OCI-LY7 (cell line): ENCODE data around the gene NIT1. TPM values are rescaled to one million over a fixed set of nuclear protein-coding genes. Genes with fewer than 3 reads are reported as not detected.

Experiments
- BruUV-seq: library from RNA; stranded (reverse); fragments of 400-500 nt; replicated peaks from 2 replicates; lab custom pipeline; 2021; lab: Mats Ljungman, UMichigan
- CTCF ChIA-PET: fragments of 300-600 bp; sonication (Branson Sonifier 250); formaldehyde crosslinking; loops from one replicate; lab custom pipeline; 2022; ENCODE audit warnings: antibody characterized with exemption; ENCODE audit not compliant: unreplicated experiment; lab: Charles Lee
- POLR2A ChIA-PET: fragments of 300-600 bp; sonication (Branson Sonifier 250); formaldehyde crosslinking; loops from one replicate; lab custom pipeline; 2022; ENCODE audit warnings: antibody characterized with exemption; lab: Charles Lee
- DNase-seq: peaks from one replicate; pipeline ENCODE4 v3.0.0-alpha.2; 2015; ENCODE audit warnings: low spot score
- H2AFZ ChIP-seq: fragments of 200-600 bp; sonication (generic), shearing (Covaris generic); 2 replicates; pipeline ENCODE4 v1.6.1; 2014; ENCODE audit warnings: mild to moderate bottlenecking, antibody characterized with exemption, low read length, moderate library complexity
- H3K27ac ChIP-seq: fragments of 200-600 bp; sonication (generic); 2 replicates; pipeline ENCODE4 v1.5.1; 2014; ENCODE audit warnings: mixed run types, low read depth, mild to moderate bottlenecking, moderate library complexity, low read length, inconsistent platforms; ENCODE audit not compliant: poor library complexity, severe bottlenecking
- H3K36me3 ChIP-seq: fragments of 200-600 bp; sonication (generic); 2 replicates; pipeline ENCODE4 v1.6.1; 2014; ENCODE audit warnings: mild to moderate bottlenecking, antibody characterized with exemption, low read length, moderate library complexity, mixed read lengths; ENCODE audit not compliant: insufficient read depth
- H3K4me1 ChIP-seq: fragments of 200-600 bp; sonication (generic); 2 replicates; pipeline ENCODE4 v1.5.1; 2014; ENCODE audit warnings: mild to moderate bottlenecking, low read length; ENCODE audit not compliant: insufficient read depth, poor library complexity, severe bottlenecking
- H3K4me2 ChIP-seq: fragments of 200-600 bp; sonication (generic); 2 replicates; pipeline ENCODE4 v1.6.1; 2014; ENCODE audit warnings: mild to moderate bottlenecking, low read length
- H3K4me3 ChIP-seq: fragments of 200-600 bp; sonication (generic); 2 replicates; pipeline ENCODE4 v1.5.1; 2014; ENCODE audit warnings: mild to moderate bottlenecking, low read depth, low read length; ENCODE audit not compliant: poor library complexity, severe bottlenecking
- H3K79me2 ChIP-seq: fragments of 200-600 bp; sonication (generic); 2 replicates; pipeline ENCODE4 v1.6.1; 2016; ENCODE audit warnings: low read depth, mild to moderate bottlenecking, low read length, moderate library complexity, mixed read lengths; ENCODE audit not compliant: insufficient read depth
- H3K9me2 ChIP-seq: fragments of 200-600 bp; sonication (generic); 2 replicates; pipeline ENCODE4 v1.6.1; 2016; ENCODE audit warnings: mild to moderate bottlenecking, low read length, mixed read lengths; ENCODE audit not compliant: insufficient read depth
- H3K9me3 ChIP-seq: fragments of 200-600 bp; sonication (generic); 2 replicates; pipeline ENCODE4 v1.6.1; 2014; ENCODE audit warnings: mild to moderate bottlenecking, mixed run types, low read length, mixed read lengths
- H4K20me1 ChIP-seq: fragments of 200-600 bp; sonication (generic); 2 replicates; pipeline ENCODE4 v1.6.1; 2014; ENCODE audit warnings: mild to moderate bottlenecking, antibody characterized with exemption, low read length, moderate library complexity, mixed read lengths; ENCODE audit not compliant: insufficient read depth
- EZH2phosphoT487 ChIP-seq: fragments of 200-600 bp; sonication (generic); IDR thresholded peaks from 2 replicates; pipeline ENCODE4 v1.6.1; 2018; ENCODE audit warnings: low read depth, borderline replicate concordance, mild to moderate bottlenecking, mixed run types, antibody characterized with exemption, low read length, moderate library complexity, mixed read lengths
- intact Hi-C: fragments of 100-400 bp; cut with micrococcal nuclease; formaldehyde crosslinking; loops from one replicate; pipeline ENCODE4 v1.10.0; 2022; ENCODE audit not compliant: unreplicated experiment
- total RNA-seq, 2 experiments: library from RNA; depleted of rRNA in 1 of 2; stranded (reverse); fragments of >200 nt in 1 of 2; shearing (Covaris generic) in 1 of 2; gene quantifications; 2 replicates each; pipeline ENCODE4 v1.2.3, GENCODE V29; 2014 to 2022
- TF ChIP-seq, protein P1 (sequence below): fragments of 200-600 bp; sonication (generic); conservative IDR thresholded peaks from 2 replicates; pipeline ENCODE4 v1.5.1; 2014; ENCODE audit warnings: mild to moderate bottlenecking, antibody characterized with exemption, low read length, moderate library complexity, mixed read lengths

The NIT1 gene
- total RNA-seq, 2 experiments from 2014 or later, result 42.7 to 46.5 TPM

DNA sequence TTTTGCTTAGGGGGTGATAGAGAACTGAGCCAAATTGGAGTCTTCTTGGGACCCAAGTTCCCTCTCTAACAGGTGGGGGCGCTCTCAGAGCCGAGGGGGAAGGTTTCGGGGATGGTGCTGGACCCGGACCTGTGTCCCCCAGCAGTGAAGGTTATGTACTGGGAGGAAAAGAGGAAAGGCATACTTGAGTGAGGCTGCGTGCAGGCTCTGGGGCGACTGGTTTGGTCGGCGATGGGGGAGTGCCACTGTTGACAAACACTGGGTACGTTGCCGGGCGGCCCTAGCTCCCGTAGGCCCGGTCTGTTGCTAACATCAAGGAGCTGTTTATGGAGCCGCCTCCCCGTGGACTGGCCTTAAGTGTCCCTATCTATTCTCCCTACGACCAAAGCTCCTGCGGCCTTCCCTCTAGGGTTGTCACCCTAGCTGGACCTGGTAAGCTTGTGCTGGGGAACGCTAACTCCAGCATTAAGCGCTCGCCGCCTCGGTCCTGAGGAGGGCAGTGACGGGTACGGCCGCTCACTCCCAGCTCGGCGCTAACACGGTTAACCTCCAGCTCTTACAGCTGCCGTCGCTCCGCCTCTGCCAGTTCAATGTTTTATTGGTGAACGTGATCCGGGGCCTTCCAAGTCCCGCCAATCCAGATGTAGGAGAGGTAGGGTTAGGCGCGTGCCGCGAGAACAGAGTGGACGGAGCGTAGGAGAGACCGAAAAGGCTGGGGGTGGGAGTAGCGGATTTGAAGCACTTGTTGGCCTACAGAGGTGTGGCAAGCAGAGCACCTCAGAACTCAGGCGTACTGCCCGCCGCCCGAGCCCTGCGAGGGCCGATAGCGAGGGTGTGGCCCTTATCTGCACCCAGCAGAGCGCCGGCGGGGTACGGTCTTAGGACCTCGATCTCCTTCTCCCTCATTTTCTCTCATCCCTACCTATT lies 48.1 kb downstream of the NIT1 start, which contains the start of gene PPOX:
PPOX (plus strand) TSS at position 685 of the 927 bp plus-strand sequence. CDS start 422 bp downstream, outside the sequence.
- Histone ChIP-seq H3K4me3 (peak within 1 kb of the TSS; percentile 79), H3K27ac (peak within 1 kb of the TSS; percentile 57), H3K9me2 (no peaks in the 10 kb centered on the region), H3K79me2 (no peaks in the 10 kb centered on the region; the same call in 1 of the 2 replicates), H2AFZ (peak within 1 kb of the TSS; percentile 74), H3K4me2 (peak within 1 kb of the TSS; percentile 97), H4K20me1 (no peaks in the 10 kb centered on the region), H3K9me3 (no peaks in the 10 kb centered on the region), H3K36me3 (peaks cover 37% of the 10 kb centered on the region), H3K4me1 (peaks cover 14% of the 10 kb centered on the region)
- intact Hi-C loops, result loop anchor here (1.0 kb wide), 1 partner anchor 11 kb away; the partner anchor contains the start of gene B4GALT3
- CTCF ChIA-PET, result interaction anchor here (0.6 to 2.0 kb wide), 10 partner anchors 9 to 458 kb away, joined by 3 to 10 read pairs (median 4); partner anchors contain the start of genes APOA2 and B4GALT3
- POLR2A ChIA-PET, result interaction anchor here (0.5 to 3.9 kb wide), 16 partner anchors 8 to 493 kb away, joined by 3 to 23 read pairs (median 4); partner anchors contain the start of genes B4GALT3, NIT1, PFDN2 and UFC1
- no TSS peak for BruUV-seq
- TF ChIP-seq, protein P1, sequence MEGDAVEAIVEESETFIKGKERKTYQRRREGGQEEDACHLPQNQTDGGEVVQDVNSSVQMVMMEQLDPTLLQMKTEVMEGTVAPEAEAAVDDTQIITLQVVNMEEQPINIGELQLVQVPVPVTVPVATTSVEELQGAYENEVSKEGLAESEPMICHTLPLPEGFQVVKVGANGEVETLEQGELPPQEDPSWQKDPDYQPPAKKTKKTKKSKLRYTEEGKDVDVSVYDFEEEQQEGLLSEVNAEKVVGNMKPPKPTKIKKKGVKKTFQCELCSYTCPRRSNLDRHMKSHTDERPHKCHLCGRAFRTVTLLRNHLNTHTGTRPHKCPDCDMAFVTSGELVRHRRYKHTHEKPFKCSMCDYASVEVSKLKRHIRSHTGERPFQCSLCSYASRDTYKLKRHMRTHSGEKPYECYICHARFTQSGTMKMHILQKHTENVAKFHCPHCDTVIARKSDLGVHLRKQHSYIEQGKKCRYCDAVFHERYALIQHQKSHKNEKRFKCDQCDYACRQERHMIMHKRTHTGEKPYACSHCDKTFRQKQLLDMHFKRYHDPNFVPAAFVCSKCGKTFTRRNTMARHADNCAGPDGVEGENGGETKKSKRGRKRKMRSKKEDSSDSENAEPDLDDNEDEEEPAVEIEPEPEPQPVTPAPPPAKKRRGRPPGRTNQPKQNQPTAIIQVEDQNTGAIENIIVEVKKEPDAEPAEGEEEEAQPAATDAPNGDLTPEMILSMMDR, result peak; percentile 87
- TF ChIP-seq EZH2phosphoT487, result no peak
- DNase-seq, result peak; percentile 97

DNA sequence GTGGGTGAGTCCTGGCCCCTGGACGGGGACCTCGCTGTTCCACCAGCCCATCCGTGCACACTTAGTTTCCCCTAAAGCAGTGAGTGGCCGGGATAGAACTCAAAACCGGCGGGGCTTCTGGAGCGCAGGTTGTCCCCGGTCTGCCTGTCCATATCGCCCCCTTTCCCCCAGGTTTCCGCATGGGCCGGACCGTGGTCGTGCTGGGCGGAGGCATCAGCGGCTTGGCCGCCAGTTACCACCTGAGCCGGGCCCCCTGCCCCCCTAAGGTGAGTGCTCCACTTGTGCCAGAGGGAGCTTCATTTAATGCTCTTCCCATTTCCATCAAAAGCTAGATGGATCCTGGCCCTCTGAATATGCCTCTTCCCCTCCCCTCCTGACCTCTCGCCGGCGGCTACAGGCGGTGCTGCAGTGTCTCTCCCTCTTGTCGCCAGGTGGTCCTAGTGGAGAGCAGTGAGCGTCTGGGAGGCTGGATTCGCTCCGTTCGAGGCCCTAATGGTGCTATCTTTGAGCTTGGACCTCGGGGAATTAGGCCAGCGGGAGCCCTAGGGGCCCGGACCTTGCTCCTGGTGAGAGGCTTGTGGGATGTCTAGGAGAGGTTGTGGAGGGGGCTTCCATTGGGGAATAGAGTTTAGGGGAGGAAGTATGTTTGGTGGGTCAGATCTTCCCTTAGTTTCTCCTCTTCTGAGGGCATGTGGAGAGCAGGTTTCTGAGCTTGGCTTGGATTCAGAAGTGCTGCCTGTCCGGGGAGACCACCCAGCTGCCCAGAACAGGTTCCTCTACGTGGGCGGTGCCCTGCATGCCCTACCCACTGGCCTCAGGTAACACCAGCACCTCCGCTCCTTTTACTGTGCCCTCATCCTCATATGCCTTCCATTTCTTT lies 49.0 kb downstream of the NIT1 start:
- H4K20me1 ChIP-seq, result no peaks in the 10 kb centered on the region
- CTCF ChIA-PET, result interaction anchor here (0.7 to 2.0 kb wide), 6 partner anchors 10 to 459 kb away, joined by 3 to 10 read pairs (median 4); partner anchors contain the start of gene B4GALT3
- H3K4me2 ChIP-seq, result peak overlapping the region; percentile 97
- intact Hi-C loops, result loop anchor here (1.0 kb wide), 1 partner anchor 10 kb away; the partner anchor contains the start of gene B4GALT3
- H3K79me2 ChIP-seq, result no peaks in the 10 kb centered on the region; the same call in 1 of the 2 replicates
- peak overlapping the region; percentile 57 for H3K27ac ChIP-seq
- POLR2A ChIA-PET, result interaction anchor here (0.6 to 3.9 kb wide), 10 partner anchors 9 to 214 kb away, joined by 3 to 23 read pairs (median 4); partner anchors contain the start of genes B4GALT3, NIT1, PFDN2 and UFC1
- H3K4me1 ChIP-seq, result peaks cover 14% of the 10 kb centered on the region
- H3K9me3 ChIP-seq, result no peaks in the 10 kb centered on the region
- H2AFZ ChIP-seq, result peak overlapping the region; percentile 74
- TF ChIP-seq EZH2phosphoT487, result no peak
- TF ChIP-seq, protein P1, result 0 out of 2 replicates have a peak, but pooled peaks have one; percentile 12
- H3K9me2 ChIP-seq, result no peaks in the 10 kb centered on the region
- DNase-seq, result peak; percentile 37
- peak overlapping the region; percentile 79 for H3K4me3 ChIP-seq
- BruUV-seq, result TSS peak; percentile 66
- peaks cover 46% of the 10 kb centered on the region for H3K36me3 ChIP-seq
